Umbilical cord (tissue), 2 donors: Measurements from ENCODE around the gene SCN7A. TPM values are rescaled to one million over a fixed set of nuclear protein-coding genes. Genes with fewer than 3 reads are reported as not detected.
A peak's percentile ranks its signal among the peaks of the same experiment; 100 is the strongest.
"Not testable (repeated sequence)": the region's sequence is repeated elsewhere in the genome, so short reads cannot be mapped to it uniquely, and the experiment has no call there.

Experiments used
- DNase-seq: peaks from one replicate; pipeline ENCODE4 v3.0.0-alpha.2; 2015; ENCODE audit warnings: low spot score
- total RNA-seq: library from RNA; depleted of rRNA; stranded (reverse); fragments of >200 nt; gene quantifications from one replicate; pipeline ENCODE4 v1.2.3, GENCODE V29; 2014; ENCODE audit warnings: low replicate concordance; ENCODE audit not compliant: insufficient read depth

Gene SCN7A
- total RNA-seq, 1 donor from 2014 or later = 2.6 TPM

DNA sequence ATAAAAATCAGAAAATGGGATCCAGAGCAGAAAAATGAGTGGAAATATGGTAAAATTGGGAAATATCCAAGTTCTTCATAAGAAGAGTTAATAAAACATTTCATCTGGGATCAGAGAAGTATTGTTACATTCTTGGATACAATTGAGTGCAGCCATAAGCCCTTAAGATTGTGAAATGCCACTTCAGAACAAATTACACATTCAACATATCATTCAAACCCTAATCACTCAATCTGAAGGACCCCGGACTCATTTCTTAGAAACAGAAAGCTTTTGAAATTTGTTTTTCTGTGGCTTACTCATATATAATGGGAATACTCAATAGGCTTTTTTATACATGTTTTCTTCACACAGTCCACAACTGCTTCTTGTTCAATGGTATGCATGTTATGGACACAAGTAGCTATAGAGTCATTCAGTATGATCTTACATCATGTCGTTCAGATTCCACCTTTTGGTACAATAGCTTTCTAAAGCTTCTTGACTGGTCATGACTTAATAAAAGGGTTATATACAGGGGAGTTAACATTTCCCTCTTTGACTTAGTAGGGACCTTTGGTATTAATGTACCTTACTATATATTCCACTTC lies 39.9 kb downstream of the SCN7A start:
- no peak for DNase-seq

DNA sequence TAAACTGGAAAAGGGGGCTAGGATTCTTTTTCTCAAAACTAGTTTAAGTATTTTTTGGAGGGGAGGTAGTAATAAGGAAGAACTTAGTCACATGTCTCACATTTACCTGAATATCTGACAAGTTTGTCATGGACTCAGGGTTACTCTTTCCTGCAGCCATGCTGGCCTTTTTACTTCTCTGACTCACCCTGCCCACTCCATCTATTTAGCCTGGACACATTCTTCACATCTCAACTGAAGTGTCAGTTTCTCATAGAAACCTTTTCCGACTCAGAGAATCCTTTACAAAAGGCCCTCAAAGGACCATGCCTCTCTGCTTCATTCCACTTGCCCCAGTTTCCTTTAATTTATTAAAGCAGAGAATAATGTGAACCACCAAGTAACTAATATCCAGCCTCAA lies 42.6 kb downstream of the SCN7A start:
- no peak for DNase-seq

- DNase-seq = no peak
Observed at GRCh38 chr2:166449439-166449838, 44.6 kb downstream of the SCN7A start.

DNA sequence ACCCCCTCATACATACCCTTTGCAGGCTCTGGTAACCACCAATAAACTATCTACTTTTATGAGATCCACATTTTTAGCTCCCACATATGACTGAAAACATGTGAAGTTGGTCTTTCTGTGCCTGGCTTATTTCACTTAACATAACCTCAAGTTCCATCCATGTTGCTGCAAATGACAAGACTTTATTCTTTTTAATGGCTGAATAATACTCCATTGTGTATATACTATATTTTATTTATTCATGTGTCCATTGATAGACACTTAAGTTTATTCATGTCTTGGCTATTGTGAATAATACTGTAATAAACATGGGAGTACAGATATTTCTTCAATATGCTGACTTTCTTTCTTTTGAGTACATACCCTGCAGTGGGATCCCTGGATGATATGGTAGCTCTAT lies 45.9 kb downstream of the SCN7A start:
- no peak for DNase-seq

DNA sequence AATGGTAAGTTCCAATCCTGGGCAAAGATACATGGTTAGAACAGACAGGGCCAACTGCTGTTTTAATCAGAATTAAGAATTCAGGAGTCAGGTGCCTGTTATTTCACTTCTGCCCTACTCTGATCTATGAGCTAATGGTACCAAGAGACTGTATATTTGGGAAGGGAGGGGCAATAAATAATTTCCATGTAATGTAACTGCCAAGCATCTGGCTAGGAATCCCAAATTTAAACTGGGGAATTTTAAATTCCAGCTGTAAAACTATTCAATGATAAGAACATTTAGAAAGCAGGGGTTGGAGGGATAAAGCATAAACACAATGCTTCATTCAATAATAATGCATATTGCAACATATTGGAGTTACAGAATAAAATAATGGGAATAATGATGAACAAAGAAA lies 49.7 kb downstream of the SCN7A start:
- DNase-seq = no peak

GRCh38 chr2:166440313-166440712 lies 53.7 kb downstream of the SCN7A start:
- no peak for DNase-seq

- DNase-seq = no peak
Observed at GRCh38 chr2:166439078-166439477, 55.0 kb downstream of the SCN7A start.

DNA sequence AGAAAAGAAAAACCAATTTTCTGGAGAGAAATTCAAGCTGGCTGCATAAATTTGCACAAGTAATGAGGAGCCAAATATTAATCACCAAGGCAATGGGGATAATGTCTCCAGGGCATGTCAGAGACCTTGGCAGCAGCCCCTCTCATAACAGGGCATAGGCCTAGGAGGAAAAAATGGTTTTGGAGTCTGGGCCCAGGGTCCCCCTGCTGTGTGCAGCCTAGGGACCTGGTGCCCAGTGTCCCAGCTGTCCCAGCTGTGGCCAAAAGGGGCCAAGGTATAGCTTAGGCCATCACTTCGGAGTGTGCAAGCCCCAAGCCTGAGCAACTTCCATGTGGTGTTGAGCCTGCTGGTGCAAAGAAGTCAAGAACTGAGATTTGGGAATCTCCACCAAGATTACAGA lies 57.1 kb downstream of the SCN7A start:
- no peak for DNase-seq

- no peak for DNase-seq
Observed at GRCh38 chr2:166436189-166436588, 57.9 kb downstream of the SCN7A start.

DNA sequence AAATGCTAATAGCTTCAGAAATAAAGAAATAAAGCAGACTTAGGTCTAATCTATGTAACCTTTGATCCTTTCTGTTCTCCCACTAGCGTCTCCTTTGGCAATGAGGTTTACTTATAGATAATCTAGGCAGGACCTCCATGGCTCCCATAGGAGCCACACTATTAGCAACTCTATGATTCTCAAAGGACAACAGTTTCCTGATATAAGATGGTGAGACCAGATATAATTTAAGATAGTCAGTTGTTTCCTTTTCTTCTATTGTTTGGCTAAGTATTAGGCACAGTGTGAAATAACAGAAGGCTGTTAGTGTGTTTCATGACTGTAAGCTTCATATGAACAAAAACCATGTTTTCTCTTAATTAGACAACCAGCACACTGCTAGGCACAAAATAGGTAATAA lies 59.6 kb downstream of the SCN7A start:
- DNase-seq = no peak

DNA sequence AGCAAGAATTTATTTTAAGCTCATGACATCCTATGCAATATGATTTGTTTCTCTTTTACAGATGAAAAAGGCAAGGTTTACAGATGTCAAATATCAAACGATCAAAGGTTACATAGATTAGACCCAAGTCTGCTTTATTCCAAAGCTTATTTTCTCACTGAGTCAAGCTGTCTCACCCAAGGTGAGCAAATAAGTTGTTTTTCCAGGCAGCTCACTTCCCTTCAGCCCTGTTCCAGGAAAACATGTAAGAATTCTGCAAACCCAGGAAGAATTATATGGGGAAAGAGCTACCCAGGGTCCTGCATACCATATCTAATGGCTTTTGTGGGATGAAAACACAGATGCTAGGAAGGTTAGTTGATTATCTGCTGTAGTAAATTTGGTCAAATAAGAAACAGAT lies 60.6 kb downstream of the SCN7A start:
- no peak for DNase-seq

DNA sequence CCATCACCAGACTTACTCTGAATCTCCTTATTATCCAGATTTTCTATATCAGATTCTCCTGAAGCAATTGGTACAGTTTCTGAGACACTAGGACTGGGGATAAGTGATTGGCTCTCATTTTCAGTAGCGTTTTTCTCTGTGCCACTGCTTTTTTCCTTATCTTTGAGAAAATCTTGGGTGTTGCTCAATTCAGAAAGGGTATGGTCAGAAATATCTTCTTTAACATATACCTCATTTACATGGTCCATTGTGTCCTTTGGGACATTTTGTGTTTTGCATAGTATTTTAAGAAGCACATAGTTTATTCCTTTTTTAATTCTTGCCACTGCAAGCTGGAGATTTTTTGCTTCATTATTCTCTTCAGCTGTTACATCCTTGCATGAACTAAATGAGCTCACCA lies 61.7 kb downstream of the SCN7A start:
- no peak for DNase-seq

DNA sequence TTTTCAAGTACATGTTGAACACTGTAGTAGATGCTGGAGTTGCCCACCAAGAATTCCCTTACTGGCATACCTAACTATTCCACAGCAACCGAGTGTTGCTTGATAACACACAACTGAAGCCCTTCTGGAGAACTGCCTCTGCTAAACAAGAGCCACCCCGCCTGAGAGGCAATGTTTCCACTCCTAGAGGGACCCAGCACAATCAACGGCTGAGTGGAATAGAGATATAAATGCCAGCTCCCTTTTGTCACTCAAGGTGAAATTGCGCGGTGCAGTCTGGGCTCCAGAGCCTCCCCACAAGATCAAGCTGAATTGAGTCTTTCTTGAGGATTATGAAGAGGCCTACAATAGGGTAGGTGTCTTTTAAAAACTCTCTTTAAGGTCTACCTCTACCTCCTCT lies 69.2 kb downstream of the SCN7A start:
- no peak for DNase-seq

- DNase-seq = peak; percentile 24
Observed at GRCh38 chr2:166419616-166419934, 74.5 kb downstream of the SCN7A start.

GRCh38 chr2:166418853-166419615 lies 75.0 kb downstream of the SCN7A start:
- no peak for DNase-seq

GRCh38 chr2:166417669-166418068 lies 76.4 kb downstream of the SCN7A start:
- DNase-seq = peak; percentile 2

DNA sequence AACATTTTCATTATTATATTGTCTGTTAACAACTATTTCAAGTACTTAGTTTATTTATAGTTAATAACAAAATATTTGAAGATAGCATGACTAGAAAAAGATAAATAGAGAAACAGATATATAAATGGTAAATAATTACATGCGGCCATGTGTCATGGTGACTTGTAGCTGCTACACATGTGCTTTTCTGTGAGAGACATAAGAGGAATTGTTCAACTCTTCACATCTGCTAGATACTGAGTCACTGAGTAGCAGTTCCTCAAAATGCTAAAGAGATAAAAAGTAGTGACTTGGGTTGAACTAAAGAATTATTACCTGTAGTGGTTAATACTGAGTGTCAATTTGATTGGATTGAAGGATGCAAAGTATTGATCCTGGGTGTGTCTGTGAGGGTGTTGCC lies 80.8 kb downstream of the SCN7A start:
- no peak for DNase-seq

- DNase-seq = peak; percentile 29
Observed at GRCh38 chr2:166411473-166412230, 82.4 kb downstream of the SCN7A start.

- DNase-seq = no peak
Observed at GRCh38 chr2:166410828-166411472, 83.1 kb downstream of the SCN7A start.

GRCh38 chr2:166407746-166408145 lies 86.3 kb downstream of the SCN7A start:
- DNase-seq = not testable (repeated sequence)

GRCh38 chr2:166406374-166406773 lies 87.7 kb downstream of the SCN7A start:
- DNase-seq = no peak

GRCh38 chr2:166405569-166405926 lies 88.5 kb downstream of the SCN7A start:
- DNase-seq = no peak
